ENCODE results near the gene TRAF4.
A peak's percentile ranks its signal among the peaks of the same experiment; 100 is the strongest.

Gene TRAF4

GRCh38 chr17:28743243-28744103, at the start of gene TRAF4:
Gene TRAF4 (plus strand): TSS chr17:28744011. CDS start chr17:28744113, 102 bp downstream.
- peak; percentile 49 to 55 for DNase-seq (ENCODE audit: low read depth in 2 of 2)

- no peak for DNase-seq (ENCODE audit: low read depth in 2 of 2)
Observed at GRCh38 chr17:28698253-28698941, 45.4 kb upstream of the TRAF4 start.

GRCh38 chr17:28700278-28700677, 43.5 kb upstream of the TRAF4 start:
- DNase-seq (ENCODE audit: low read depth in 2 of 2) = no peak

GRCh38 chr17:28700830-28701492, 42.9 kb upstream of the TRAF4 start:
- no peak for DNase-seq (ENCODE audit: low read depth in 2 of 2)

- no peak for DNase-seq (ENCODE audit: low read depth in 2 of 2)
Observed at GRCh38 chr17:28702026-28702751, 41.6 kb upstream of the TRAF4 start.

- DNase-seq (ENCODE audit: low read depth in 2 of 2) = no peak
Observed at GRCh38 chr17:28702752-28703150, 41.1 kb upstream of the TRAF4 start.

- DNase-seq (ENCODE audit: low read depth in 2 of 2) = no peak
Observed at GRCh38 chr17:28703552-28704218, 40.1 kb upstream of the TRAF4 start.

GRCh38 chr17:28704219-28704858, 39.5 kb upstream of the TRAF4 start:
- DNase-seq (ENCODE audit: low read depth in 2 of 2) = no peak

GRCh38 chr17:28705074-28705659, 38.6 kb upstream of the TRAF4 start:
- DNase-seq (ENCODE audit: low read depth in 2 of 2) = no peak

- DNase-seq (ENCODE audit: low read depth in 2 of 2) = no peak
Observed at GRCh38 chr17:28705728-28706334, 38.0 kb upstream of the TRAF4 start.

- no peak for DNase-seq (ENCODE audit: low read depth in 2 of 2)
Observed at GRCh38 chr17:28706471-28707338, 37.1 kb upstream of the TRAF4 start.

GRCh38 chr17:28707339-28707720, 36.5 kb upstream of the TRAF4 start:
- DNase-seq (ENCODE audit: low read depth in 2 of 2) = no peak

GRCh38 chr17:28710861-28711722, 32.7 kb upstream of the TRAF4 start:
- peak; percentile 72 to 76 for DNase-seq (ENCODE audit: low read depth in 2 of 2)

- DNase-seq (ENCODE audit: low read depth in 2 of 2) = no peak
Observed at GRCh38 chr17:28711723-28712031, 32.1 kb upstream of the TRAF4 start, which contains the start of gene PROCA1. Gene PROCA1 (minus strand): TSS chr17:28711888. CDS start chr17:28711660, 228 bp downstream.

GRCh38 chr17:28712032-28712704, 31.6 kb upstream of the TRAF4 start:
- DNase-seq (ENCODE audit: low read depth in 2 of 2) = no peak

- DNase-seq (ENCODE audit: low read depth in 2 of 2) = no peak
Observed at GRCh38 chr17:28712705-28713415, 31.0 kb upstream of the TRAF4 start.

GRCh38 chr17:28714281-28714680, 29.5 kb upstream of the TRAF4 start:
- no peak for DNase-seq (ENCODE audit: low read depth in 2 of 2)
